ENCODE measurements around the gene SLC35F3.

DNA sequence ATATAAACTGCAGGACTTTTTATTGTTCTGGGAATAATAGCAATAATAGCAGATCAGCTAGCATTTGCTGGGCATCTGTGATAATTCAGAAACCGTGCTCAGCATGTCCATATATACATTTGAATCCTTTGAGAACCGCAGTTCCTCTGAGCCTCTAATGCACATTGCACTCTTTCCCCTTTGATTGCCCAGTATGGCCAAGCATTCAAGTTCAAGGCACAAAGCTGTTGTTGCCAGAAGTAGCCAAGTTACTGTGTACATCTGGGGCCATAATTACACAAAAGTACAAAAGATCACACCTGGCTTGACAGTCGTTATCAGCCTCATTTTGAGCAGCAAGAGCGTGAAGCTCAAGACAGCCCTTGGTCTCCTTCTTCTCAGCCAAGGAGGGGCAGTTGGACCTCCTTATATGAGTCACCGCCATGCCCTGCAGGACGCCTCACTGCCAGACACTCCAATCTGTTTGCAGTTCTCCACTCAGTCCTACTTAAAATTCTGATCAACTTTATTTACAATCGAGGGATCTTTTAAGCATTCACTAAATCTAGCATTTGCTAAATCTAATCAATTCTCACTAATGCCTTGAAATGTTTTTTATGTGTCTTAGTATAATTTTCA is 216.0 kb downstream of the SLC35F3 start:
- TF ChIP-seq, protein P1, sequence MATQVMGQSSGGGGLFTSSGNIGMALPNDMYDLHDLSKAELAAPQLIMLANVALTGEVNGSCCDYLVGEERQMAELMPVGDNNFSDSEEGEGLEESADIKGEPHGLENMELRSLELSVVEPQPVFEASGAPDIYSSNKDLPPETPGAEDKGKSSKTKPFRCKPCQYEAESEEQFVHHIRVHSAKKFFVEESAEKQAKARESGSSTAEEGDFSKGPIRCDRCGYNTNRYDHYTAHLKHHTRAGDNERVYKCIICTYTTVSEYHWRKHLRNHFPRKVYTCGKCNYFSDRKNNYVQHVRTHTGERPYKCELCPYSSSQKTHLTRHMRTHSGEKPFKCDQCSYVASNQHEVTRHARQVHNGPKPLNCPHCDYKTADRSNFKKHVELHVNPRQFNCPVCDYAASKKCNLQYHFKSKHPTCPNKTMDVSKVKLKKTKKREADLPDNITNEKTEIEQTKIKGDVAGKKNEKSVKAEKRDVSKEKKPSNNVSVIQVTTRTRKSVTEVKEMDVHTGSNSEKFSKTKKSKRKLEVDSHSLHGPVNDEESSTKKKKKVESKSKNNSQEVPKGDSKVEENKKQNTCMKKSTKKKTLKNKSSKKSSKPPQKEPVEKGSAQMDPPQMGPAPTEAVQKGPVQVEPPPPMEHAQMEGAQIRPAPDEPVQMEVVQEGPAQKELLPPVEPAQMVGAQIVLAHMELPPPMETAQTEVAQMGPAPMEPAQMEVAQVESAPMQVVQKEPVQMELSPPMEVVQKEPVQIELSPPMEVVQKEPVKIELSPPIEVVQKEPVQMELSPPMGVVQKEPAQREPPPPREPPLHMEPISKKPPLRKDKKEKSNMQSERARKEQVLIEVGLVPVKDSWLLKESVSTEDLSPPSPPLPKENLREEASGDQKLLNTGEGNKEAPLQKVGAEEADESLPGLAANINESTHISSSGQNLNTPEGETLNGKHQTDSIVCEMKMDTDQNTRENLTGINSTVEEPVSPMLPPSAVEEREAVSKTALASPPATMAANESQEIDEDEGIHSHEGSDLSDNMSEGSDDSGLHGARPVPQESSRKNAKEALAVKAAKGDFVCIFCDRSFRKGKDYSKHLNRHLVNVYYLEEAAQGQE (IDR thresholded peaks at IDR 0.05) = no peak
- TF ChIP-seq EGR1 (IDR thresholded peaks at IDR 0.05; ENCODE audit: low read depth in 2 of 2) (no peak), FOXA2 (IDR thresholded peaks at IDR 0.05) (no peak), FOXA1 (IDR thresholded peaks at IDR 0.05) (no peak), YY1 (IDR thresholded peaks at IDR 0.05) (no peak), RXRA (IDR thresholded peaks at IDR 0.05) (no peak), JUND (IDR thresholded peaks at IDR 0.05) (no peak), TAF1 (conservative IDR thresholded peaks at IDR 0.05) (no peak), SP1 (IDR thresholded peaks at IDR 0.05) (no peak), GABPA (IDR thresholded peaks at IDR 0.05 in 1 of 2, conservative IDR thresholded peaks at IDR 0.05 in 1 of 2) (no peak)
- TF ChIP-seq, protein P2, sequence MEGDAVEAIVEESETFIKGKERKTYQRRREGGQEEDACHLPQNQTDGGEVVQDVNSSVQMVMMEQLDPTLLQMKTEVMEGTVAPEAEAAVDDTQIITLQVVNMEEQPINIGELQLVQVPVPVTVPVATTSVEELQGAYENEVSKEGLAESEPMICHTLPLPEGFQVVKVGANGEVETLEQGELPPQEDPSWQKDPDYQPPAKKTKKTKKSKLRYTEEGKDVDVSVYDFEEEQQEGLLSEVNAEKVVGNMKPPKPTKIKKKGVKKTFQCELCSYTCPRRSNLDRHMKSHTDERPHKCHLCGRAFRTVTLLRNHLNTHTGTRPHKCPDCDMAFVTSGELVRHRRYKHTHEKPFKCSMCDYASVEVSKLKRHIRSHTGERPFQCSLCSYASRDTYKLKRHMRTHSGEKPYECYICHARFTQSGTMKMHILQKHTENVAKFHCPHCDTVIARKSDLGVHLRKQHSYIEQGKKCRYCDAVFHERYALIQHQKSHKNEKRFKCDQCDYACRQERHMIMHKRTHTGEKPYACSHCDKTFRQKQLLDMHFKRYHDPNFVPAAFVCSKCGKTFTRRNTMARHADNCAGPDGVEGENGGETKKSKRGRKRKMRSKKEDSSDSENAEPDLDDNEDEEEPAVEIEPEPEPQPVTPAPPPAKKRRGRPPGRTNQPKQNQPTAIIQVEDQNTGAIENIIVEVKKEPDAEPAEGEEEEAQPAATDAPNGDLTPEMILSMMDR (IDR thresholded peaks at IDR 0.05; ENCODE audit: low read depth, low read length, missing input control) = no peak
- TF ChIP-seq, protein P3, sequence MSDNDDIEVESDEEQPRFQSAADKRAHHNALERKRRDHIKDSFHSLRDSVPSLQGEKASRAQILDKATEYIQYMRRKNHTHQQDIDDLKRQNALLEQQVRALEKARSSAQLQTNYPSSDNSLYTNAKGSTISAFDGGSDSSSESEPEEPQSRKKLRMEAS (IDR thresholded peaks at IDR 0.05) = no peak
- TF ChIP-seq, protein P4, sequence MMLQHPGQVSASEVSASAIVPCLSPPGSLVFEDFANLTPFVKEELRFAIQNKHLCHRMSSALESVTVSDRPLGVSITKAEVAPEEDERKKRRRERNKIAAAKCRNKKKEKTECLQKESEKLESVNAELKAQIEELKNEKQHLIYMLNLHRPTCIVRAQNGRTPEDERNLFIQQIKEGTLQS (IDR thresholded peaks at IDR 0.05) = no peak
